ENCODE data around the gene FOXI1. TPM values are rescaled to one million over a fixed set of nuclear protein-coding genes. Genes with fewer than 3 reads are reported as not detected.

The FOXI1 gene
- total RNA-seq: not detected

GRCh38 chr5:170105642-170106611, at the start of gene FOXI1:
Gene FOXI1, plus strand, starts transcription at chr5:170105897. Its CDS starts 61 bp downstream, at chr5:170105958.
- Histone ChIP-seq H3K4me1 (ENCODE audit: control insufficient read depth in 1 of 2, low read depth in 2 of 2) (no peaks in the 10 kb centered on the region), H3K36me3 (no peaks in the 10 kb centered on the region), H3K4me3 (no peak within 1 kb of the TSS), H3K27me3 (replicated peaks; ENCODE audit: insufficient read depth) (no peaks in the 10 kb centered on the region), H3K9me3 (no peaks in the 10 kb centered on the region), H3K27ac (no peak within 1 kb of the TSS)
- no peak for TF ChIP-seq CTCF (IDR thresholded peaks at IDR 0.05)
- no peak for DNase-seq (ENCODE audit: low spot score)
- no peak for ATAC-seq (ENCODE audit: insufficient number of reproducible peaks, low FRiP score, low read depth)

GRCh38 chr5:170056561-170057267, 49.0 kb upstream of the FOXI1 start:
- no peak overlapping the region for H3K27ac ChIP-seq
- no peak for DNase-seq (ENCODE audit: low spot score)
- H3K27me3 ChIP-seq (replicated peaks; ENCODE audit: insufficient read depth): no peaks in the 10 kb centered on the region
- no peaks in the 10 kb centered on the region for H3K9me3 ChIP-seq
- ATAC-seq (ENCODE audit: insufficient number of reproducible peaks, low FRiP score, low read depth): no peak
- no peaks in the 10 kb centered on the region for H3K4me1 ChIP-seq (ENCODE audit: control insufficient read depth in 1 of 2, low read depth in 2 of 2)
- no peak for TF ChIP-seq CTCF (IDR thresholded peaks at IDR 0.05)
- no peaks in the 10 kb centered on the region for H3K36me3 ChIP-seq
- H3K4me3 ChIP-seq: no peak overlapping the region

- H3K9me3 ChIP-seq: no peaks in the 10 kb centered on the region
- ATAC-seq (ENCODE audit: insufficient number of reproducible peaks, low FRiP score, low read depth) (no peak), DNase-seq (ENCODE audit: low spot score) (no peak)
- no peak overlapping the region for H3K4me3 ChIP-seq
- no peaks in the 10 kb centered on the region for H3K4me1 ChIP-seq (ENCODE audit: control insufficient read depth in 1 of 2, low read depth in 2 of 2)
- H3K27ac ChIP-seq: no peak overlapping the region
- no peak for TF ChIP-seq CTCF (IDR thresholded peaks at IDR 0.05)
- H3K27me3 ChIP-seq (replicated peaks; ENCODE audit: insufficient read depth): no peaks in the 10 kb centered on the region
- H3K36me3 ChIP-seq: no peaks in the 10 kb centered on the region
Measured at GRCh38 chr5:170057311-170057710, 48.4 kb upstream of the FOXI1 start.

GRCh38 chr5:170059221-170059620, 46.5 kb upstream of the FOXI1 start:
- DNase-seq (ENCODE audit: low spot score): no peak
- no peak overlapping the region for H3K27ac ChIP-seq

More at GRCh38 chr5:170059221-170059620, 46.5 kb upstream of the FOXI1 start:
- H3K27me3 ChIP-seq (replicated peaks; ENCODE audit: insufficient read depth): no peaks in the 10 kb centered on the region
- ATAC-seq (ENCODE audit: insufficient number of reproducible peaks, low FRiP score, low read depth): no peak
- H3K4me3 ChIP-seq: no peak overlapping the region
- no peaks in the 10 kb centered on the region for H3K36me3 ChIP-seq
- no peak for TF ChIP-seq CTCF (IDR thresholded peaks at IDR 0.05)
- H3K4me1 ChIP-seq (ENCODE audit: control insufficient read depth in 1 of 2, low read depth in 2 of 2): no peaks in the 10 kb centered on the region
- H3K9me3 ChIP-seq: no peaks in the 10 kb centered on the region
